K562 (cell line): ENCODE results near the gene EAF1. TPM values are rescaled to one million over a fixed set of nuclear protein-coding genes. Genes with fewer than 3 reads are reported as not detected.

Source experiments
- BRD9 ChIP-seq: fragments of 450-650 bp; IDR thresholded peaks from 2 replicates; pipeline ENCODE4 v1.6.1; 2018; ENCODE audit warnings: low read depth; ENCODE audit not compliant: partially characterized antibody
- JUND ChIP-seq, 2 experiments: IDR thresholded peaks; 2 replicates in 1 of 2; 3 replicates in 1 of 2; pipeline ENCODE4 v1.6.1; 2011; ENCODE audit warnings: borderline replicate concordance in 2 of 2, low read depth in 2 of 2, low read length in 2 of 2, improper control_type of control experiment in 1 of 2, missing biosample characterization in 1 of 2, missing genetic modification characterization in 1 of 2, missing genetic modification reagents in 1 of 2
- SREBF1 ChIP-seq: fragments of 150-350 bp; IDR thresholded peaks from 2 replicates; pipeline ENCODE4 v1.6.1; 2014; ENCODE audit warnings: antibody characterized with exemption, low read depth, low read length, borderline replicate concordance
- polyA plus RNA-seq, 8 experiments: library from polyadenylated mRNA; depleted of rRNA in 4 of 8; stranded (reverse) in 5 of 8; unstranded in 3 of 8; fragments of >200 nt; fragmentation: Nextera tagmentation in 2 of 8; fragmentation: Illumina TruSeq in 1 of 8; extraction: Ambion mirVana in 2 of 8; extraction: Trizol in 1 of 8; gene quantifications; 2 replicates each; pipeline versions ENCODE4 v1.2.1 to v1.2.3, GENCODE V29; 2011 to 2014; ENCODE audit warnings: inconsistent platforms in 1 of 8, missing spikeins in 1 of 8
- total RNA-seq, 7 experiments: library from RNA; depleted of rRNA in 6 of 7; stranded (reverse); fragments of >200 nt in 6 of 7; fragmentation: Illumina TruSeq in 2 of 7; extraction: Trizol in 2 of 7; gene quantifications; 2 replicates each; pipeline versions ENCODE4 v1.2.1 to v1.2.3, GENCODE V29; 2011 to 2021; ENCODE audit warnings: low replicate concordance in 1 of 7
- TF ChIP-seq, protein P1 (sequence below), 2 experiments: fragments of 450-650 bp; formaldehyde crosslinking in 1 of 2; IDR thresholded peaks; 2 replicates each; pipeline versions ENCODE4 v1.4.0 to v1.6.1; 2014 to 2020; ENCODE audit warnings: mild to moderate bottlenecking in 2 of 2, borderline replicate concordance in 1 of 2, low read depth in 1 of 2
- TF ChIP-seq, protein P2 (sequence below): fragments of 200-800 bp; sonication (Bioruptor generic); IDR thresholded peaks from 2 replicates; pipeline ENCODE4 v1.6.1; 2016; ENCODE audit warnings: missing genetic modification characterization, missing compliant biosample characterization
- TF ChIP-seq, protein P3 (sequence below): fragments of 450-650 bp; IDR thresholded peaks from 2 replicates; pipeline ENCODE4 v1.6.1; 2016
- TF ChIP-seq, protein P4 (sequence below): fragments of 450-650 bp; conservative IDR thresholded peaks from 2 replicates; pipeline ENCODE4 v1.6.1; 2016; ENCODE audit warnings: missing genetic modification characterization, low read depth, mild to moderate bottlenecking, missing compliant biosample characterization, moderate library complexity

Gene EAF1
- total and polyA plus RNA-seq, 9 of the 15 experiments (the other 6 are each of a cell fraction or from before 2014, with no cell fraction given), result 7.0 to 26.8 (median 20.4) TPM

DNA sequence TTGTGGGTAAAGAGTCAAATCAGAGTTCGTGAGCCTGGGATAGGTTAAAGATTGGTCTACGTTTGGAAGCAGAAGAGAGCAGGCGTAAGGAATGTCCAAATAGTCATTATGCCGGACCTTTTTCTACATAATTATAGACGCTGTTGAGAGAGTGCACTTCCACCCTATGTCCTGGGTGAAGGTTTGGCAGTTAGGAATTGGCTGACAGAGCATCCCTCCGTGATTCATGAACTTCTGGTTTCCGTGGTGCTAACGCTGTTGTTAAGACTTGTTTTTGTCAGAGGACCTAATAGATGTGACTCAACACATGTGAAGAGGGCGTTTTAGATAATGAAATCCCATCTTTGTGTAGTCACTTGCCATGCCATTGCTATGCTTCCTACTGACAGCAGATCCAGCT is 1.1 kb downstream of the EAF1 start (continued):
- TF ChIP-seq, protein P1, sequence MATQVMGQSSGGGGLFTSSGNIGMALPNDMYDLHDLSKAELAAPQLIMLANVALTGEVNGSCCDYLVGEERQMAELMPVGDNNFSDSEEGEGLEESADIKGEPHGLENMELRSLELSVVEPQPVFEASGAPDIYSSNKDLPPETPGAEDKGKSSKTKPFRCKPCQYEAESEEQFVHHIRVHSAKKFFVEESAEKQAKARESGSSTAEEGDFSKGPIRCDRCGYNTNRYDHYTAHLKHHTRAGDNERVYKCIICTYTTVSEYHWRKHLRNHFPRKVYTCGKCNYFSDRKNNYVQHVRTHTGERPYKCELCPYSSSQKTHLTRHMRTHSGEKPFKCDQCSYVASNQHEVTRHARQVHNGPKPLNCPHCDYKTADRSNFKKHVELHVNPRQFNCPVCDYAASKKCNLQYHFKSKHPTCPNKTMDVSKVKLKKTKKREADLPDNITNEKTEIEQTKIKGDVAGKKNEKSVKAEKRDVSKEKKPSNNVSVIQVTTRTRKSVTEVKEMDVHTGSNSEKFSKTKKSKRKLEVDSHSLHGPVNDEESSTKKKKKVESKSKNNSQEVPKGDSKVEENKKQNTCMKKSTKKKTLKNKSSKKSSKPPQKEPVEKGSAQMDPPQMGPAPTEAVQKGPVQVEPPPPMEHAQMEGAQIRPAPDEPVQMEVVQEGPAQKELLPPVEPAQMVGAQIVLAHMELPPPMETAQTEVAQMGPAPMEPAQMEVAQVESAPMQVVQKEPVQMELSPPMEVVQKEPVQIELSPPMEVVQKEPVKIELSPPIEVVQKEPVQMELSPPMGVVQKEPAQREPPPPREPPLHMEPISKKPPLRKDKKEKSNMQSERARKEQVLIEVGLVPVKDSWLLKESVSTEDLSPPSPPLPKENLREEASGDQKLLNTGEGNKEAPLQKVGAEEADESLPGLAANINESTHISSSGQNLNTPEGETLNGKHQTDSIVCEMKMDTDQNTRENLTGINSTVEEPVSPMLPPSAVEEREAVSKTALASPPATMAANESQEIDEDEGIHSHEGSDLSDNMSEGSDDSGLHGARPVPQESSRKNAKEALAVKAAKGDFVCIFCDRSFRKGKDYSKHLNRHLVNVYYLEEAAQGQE (IDR thresholded peaks at IDR 0.05; ENCODE audit: borderline replicate concordance), result no peak
- TF ChIP-seq, protein P1 (CRISPR knock-in tag; IDR thresholded peaks at IDR 0.05; ENCODE audit: low read depth), result no peak
- TF ChIP-seq, protein P2, sequence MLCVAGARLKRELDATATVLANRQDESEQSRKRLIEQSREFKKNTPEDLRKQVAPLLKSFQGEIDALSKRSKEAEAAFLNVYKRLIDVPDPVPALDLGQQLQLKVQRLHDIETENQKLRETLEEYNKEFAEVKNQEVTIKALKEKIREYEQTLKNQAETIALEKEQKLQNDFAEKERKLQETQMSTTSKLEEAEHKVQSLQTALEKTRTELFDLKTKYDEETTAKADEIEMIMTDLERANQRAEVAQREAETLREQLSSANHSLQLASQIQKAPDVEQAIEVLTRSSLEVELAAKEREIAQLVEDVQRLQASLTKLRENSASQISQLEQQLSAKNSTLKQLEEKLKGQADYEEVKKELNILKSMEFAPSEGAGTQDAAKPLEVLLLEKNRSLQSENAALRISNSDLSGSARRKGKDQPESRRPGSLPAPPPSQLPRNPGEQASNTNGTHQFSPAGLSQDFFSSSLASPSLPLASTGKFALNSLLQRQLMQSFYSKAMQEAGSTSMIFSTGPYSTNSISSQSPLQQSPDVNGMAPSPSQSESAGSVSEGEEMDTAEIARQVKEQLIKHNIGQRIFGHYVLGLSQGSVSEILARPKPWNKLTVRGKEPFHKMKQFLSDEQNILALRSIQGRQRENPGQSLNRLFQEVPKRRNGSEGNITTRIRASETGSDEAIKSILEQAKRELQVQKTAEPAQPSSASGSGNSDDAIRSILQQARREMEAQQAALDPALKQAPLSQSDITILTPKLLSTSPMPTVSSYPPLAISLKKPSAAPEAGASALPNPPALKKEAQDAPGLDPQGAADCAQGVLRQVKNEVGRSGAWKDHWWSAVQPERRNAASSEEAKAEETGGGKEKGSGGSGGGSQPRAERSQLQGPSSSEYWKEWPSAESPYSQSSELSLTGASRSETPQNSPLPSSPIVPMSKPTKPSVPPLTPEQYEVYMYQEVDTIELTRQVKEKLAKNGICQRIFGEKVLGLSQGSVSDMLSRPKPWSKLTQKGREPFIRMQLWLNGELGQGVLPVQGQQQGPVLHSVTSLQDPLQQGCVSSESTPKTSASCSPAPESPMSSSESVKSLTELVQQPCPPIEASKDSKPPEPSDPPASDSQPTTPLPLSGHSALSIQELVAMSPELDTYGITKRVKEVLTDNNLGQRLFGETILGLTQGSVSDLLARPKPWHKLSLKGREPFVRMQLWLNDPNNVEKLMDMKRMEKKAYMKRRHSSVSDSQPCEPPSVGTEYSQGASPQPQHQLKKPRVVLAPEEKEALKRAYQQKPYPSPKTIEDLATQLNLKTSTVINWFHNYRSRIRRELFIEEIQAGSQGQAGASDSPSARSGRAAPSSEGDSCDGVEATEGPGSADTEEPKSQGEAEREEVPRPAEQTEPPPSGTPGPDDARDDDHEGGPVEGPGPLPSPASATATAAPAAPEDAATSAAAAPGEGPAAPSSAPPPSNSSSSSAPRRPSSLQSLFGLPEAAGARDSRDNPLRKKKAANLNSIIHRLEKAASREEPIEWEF, result no peak
- TF ChIP-seq, protein P3, sequence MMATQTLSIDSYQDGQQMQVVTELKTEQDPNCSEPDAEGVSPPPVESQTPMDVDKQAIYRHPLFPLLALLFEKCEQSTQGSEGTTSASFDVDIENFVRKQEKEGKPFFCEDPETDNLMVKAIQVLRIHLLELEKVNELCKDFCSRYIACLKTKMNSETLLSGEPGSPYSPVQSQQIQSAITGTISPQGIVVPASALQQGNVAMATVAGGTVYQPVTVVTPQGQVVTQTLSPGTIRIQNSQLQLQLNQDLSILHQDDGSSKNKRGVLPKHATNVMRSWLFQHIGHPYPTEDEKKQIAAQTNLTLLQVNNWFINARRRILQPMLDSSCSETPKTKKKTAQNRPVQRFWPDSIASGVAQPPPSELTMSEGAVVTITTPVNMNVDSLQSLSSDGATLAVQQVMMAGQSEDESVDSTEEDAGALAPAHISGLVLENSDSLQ, result peak; percentile 52
- no peak for TF ChIP-seq BRD9
- TF ChIP-seq, protein P4, sequence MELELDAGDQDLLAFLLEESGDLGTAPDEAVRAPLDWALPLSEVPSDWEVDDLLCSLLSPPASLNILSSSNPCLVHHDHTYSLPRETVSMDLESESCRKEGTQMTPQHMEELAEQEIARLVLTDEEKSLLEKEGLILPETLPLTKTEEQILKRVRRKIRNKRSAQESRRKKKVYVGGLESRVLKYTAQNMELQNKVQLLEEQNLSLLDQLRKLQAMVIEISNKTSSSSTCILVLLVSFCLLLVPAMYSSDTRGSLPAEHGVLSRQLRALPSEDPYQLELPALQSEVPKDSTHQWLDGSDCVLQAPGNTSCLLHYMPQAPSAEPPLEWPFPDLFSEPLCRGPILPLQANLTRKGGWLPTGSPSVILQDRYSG, result no peak
- TF ChIP-seq JUND (IDR thresholded peaks at IDR 0.05; ENCODE audit: borderline replicate concordance, low read depth, low read length), result no peak
- 0 out of 3 replicates have a peak, but pooled peaks have one; percentile 21 for TF ChIP-seq JUND (tag; IDR thresholded peaks at IDR 0.05; ENCODE audit: borderline replicate concordance, low read depth, low read length)
- TF ChIP-seq SREBF1, result no peak
